ENCODE data around the gene STEAP4. TPM values are rescaled to one million over a fixed set of nuclear protein-coding genes. Genes with fewer than 3 reads are reported as not detected.

Gene STEAP4
- polyA plus RNA-seq, 2 of the 4 experiments (the other 2 are of a cell fraction): not detected

GRCh38 chr7:88329532-88330463 is 23.1 kb upstream of the STEAP4 start:
- no peak for DNase-seq (ENCODE audit: low read depth in 1 of 2, low spot score in 1 of 2)
- ATAC-seq: no peak
- no peak overlapping the region for H3K27ac ChIP-seq
- H3K4me2 ChIP-seq: no peak overlapping the region
- no peaks in the 10 kb centered on the region for H3K4me1 ChIP-seq
- FAIRE-seq: no peak
- no peak overlapping the region for H3K4me3 ChIP-seq
- POLR2A ChIA-PET: no interaction called here
- 23% methylated on average over 9 of the region's 10 CpGs for WGBS (ENCODE audit: missing lambda C conversion rate)
- CTCF ChIA-PET: no interaction called here
- no peaks in the 10 kb centered on the region for H3K9me3 ChIP-seq
- TF ChIP-seq HDAC2 (IDR thresholded peaks at IDR 0.05) (no peak), PBX3 (IDR thresholded peaks at IDR 0.05) (no peak), CEBPB (IDR thresholded peaks at IDR 0.05) (no peak), MAX (IDR thresholded peaks at IDR 0.05) (no peak)

GRCh38 chr7:88328787-88329186 is 22.1 kb upstream of the STEAP4 start:
- H3K27ac ChIP-seq: no peak overlapping the region
- no peaks in the 10 kb centered on the region for H3K9me3 ChIP-seq
- H3K4me1 ChIP-seq: no peaks in the 10 kb centered on the region
- ATAC-seq: no peak
- DNase-seq (ENCODE audit: low read depth in 1 of 2, low spot score in 1 of 2): no peak
- CTCF ChIA-PET: no interaction called here
- TF ChIP-seq CHD2 (IDR thresholded peaks at IDR 0.05; ENCODE audit: low read length, partially characterized antibody) (no peak), CEBPB (IDR thresholded peaks at IDR 0.05) (no peak), HMGXB4 (CRISPR knock-in tag; IDR thresholded peaks at IDR 0.05; ENCODE audit: borderline replicate concordance) (no peak), E2F6 (IDR thresholded peaks at IDR 0.05; ENCODE audit: borderline replicate concordance, low read depth) (no peak), HDAC2 (IDR thresholded peaks at IDR 0.05) (no peak), MAFK (IDR thresholded peaks at IDR 0.05; ENCODE audit: partially characterized antibody) (no peak), FOSL2 (IDR thresholded peaks at IDR 0.05) (no peak), FOSL2 (CRISPR knock-in tag; IDR thresholded peaks at IDR 0.05) (no peak), EHMT2 (IDR thresholded peaks at IDR 0.05; ENCODE audit: low read depth) (no peak), MAX (IDR thresholded peaks at IDR 0.05) (no peak), ATOH8 (CRISPR knock-in tag; IDR thresholded peaks at IDR 0.05; ENCODE audit: low read depth) (no peak), USF2 (IDR thresholded peaks at IDR 0.05) (no peak), RAD21 (conservative IDR thresholded peaks at IDR 0.05 in 1 of 2, IDR thresholded peaks at IDR 0.05 in 1 of 2) (no peak), HOXA7 (CRISPR knock-in tag; IDR thresholded peaks at IDR 0.05) (no peak), ZSCAN20 (CRISPR knock-in tag; IDR thresholded peaks at IDR 0.05) (no peak)
- H3K4me3 ChIP-seq: no peak overlapping the region
- no peak for FAIRE-seq
- no peak overlapping the region for H3K4me2 ChIP-seq
- POLR2A ChIA-PET: no interaction called here

All from A549 (cell line).